Smooth muscle cell (in vitro differentiated cells): ENCODE measurements around the gene TENM3. TPM values are rescaled to one million over a fixed set of nuclear protein-coding genes. Genes with fewer than 3 reads are reported as not detected.

ENCODE experiments used
- DNase-seq: peaks from one replicate; lab custom pipeline; 2025; ENCODE audit not compliant: unreplicated experiment; lab: John Stamatoyannopoulos, UW
- H2AFZ ChIP-seq: fragments of 200-600 bp; sonication (generic); 2 replicates; pipeline ENCODE4 v1.6.0; 2016; ENCODE audit warnings: antibody characterized with exemption, low read depth, mild to moderate bottlenecking
- H3F3A ChIP-seq: fragments of 200-600 bp; sonication (generic); 2 replicates; pipeline ENCODE4 v1.6.0; 2017; ENCODE audit warnings: antibody characterized with exemption, low read depth
- H3K27ac ChIP-seq: fragments of 200-600 bp; sonication (generic); 2 replicates; pipeline ENCODE4 v1.5.1; 2016; ENCODE audit warnings: low read depth, mild to moderate bottlenecking
- H3K27me3 ChIP-seq: fragments of 200-600 bp; sonication (generic); 2 replicates; pipeline ENCODE4 v1.6.1; 2016; ENCODE audit warnings: low read depth, mild to moderate bottlenecking
- H3K36me3 ChIP-seq: fragments of 200-600 bp; sonication (generic); 2 replicates; pipeline ENCODE4 v1.5.1; 2016; ENCODE audit warnings: low read depth
- H3K4me1 ChIP-seq: fragments of 200-600 bp; sonication (generic); 2 replicates; pipeline ENCODE4 v1.5.1; 2016; ENCODE audit warnings: low read depth
- H3K4me2 ChIP-seq: fragments of 200-600 bp; sonication (generic); 2 replicates; pipeline ENCODE4 v1.6.0; 2016; ENCODE audit warnings: mild to moderate bottlenecking
- H3K4me3 ChIP-seq: fragments of 200-600 bp; sonication (generic); 2 replicates; pipeline ENCODE4 v1.5.1; 2016; ENCODE audit warnings: mild to moderate bottlenecking
- H3K79me2 ChIP-seq: fragments of 200-600 bp; sonication (generic); 2 replicates; pipeline ENCODE4 v1.6.0; 2016; ENCODE audit warnings: low read depth, mild to moderate bottlenecking
- H3K9ac ChIP-seq: fragments of 200-600 bp; sonication (generic); 2 replicates; pipeline ENCODE4 v1.6.0; 2016; ENCODE audit warnings: low read depth
- H3K9me3 ChIP-seq: fragments of 200-600 bp; sonication (generic); replicated peaks from 2 replicates; pipeline ENCODE4 v1.5.1; 2016; ENCODE audit warnings: low read depth
- H4K20me1 ChIP-seq: fragments of 200-600 bp; sonication (generic); 2 replicates; pipeline ENCODE4 v1.6.0; 2016; ENCODE audit warnings: low read depth
- CTCF ChIP-seq: fragments of 200-600 bp; sonication (generic); IDR thresholded peaks from 2 replicates; pipeline ENCODE4 v1.5.1; 2017; ENCODE audit warnings: borderline replicate concordance, mild to moderate bottlenecking, antibody characterized with exemption; ENCODE audit not compliant: insufficient read depth, poor library complexity, severe bottlenecking
- WGBS: methylation state at CpG from one replicate; pipeline ENCODE4 v1.1.7; 2016; ENCODE audit warnings: low lambda C conversion rate; 5-methylcytosine and 5-hydroxymethylcytosine counted together
- polyA plus RNA-seq: library from polyadenylated mRNA; unstranded; fragments of >200 nt; fragmentation: Nextera tagmentation; extraction: Ambion mirVana; gene quantifications from 2 replicates; pipeline ENCODE4 v1.2.1, GENCODE V29; 2016
- total RNA-seq: library from RNA; depleted of rRNA; stranded (reverse); fragments of >200 nt; gene quantifications from 2 replicates; pipeline ENCODE4 v1.2.3, GENCODE V29; 2014

Gene TENM3
- total and polyA plus RNA-seq, 2 experiments from 2014 or later: 46.9 to 295 TPM

DNA sequence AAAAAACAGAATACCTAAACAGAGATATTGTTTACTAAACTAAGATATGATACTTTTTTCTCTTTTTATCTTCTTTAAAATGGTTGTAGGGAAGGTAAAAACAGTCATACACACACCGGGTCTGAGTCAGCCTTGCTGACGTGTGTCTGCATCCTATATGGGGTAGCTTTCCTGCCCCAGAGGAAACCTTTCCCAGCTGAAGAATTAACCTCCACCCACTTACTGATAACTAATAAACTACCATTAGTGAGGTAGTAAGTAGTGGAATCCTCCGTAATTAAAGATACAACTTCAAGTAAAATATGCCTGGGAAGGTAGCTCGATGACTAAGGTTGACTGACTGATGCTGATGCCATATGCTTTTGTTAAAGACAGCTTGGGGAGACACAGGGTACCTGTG lies 361.8 kb downstream of the TENM3 start:
- Histone ChIP-seq H3K79me2 (no peaks in the 10 kb centered on the region), H3K4me3 (no peak overlapping the region), H3K27ac (peak overlapping the region; percentile 87), H3K9ac (peak overlapping the region; percentile 17), H3K4me2 (peak overlapping the region; percentile 11), H2AFZ (no peak overlapping the region), H3K9me3 (no peaks in the 10 kb centered on the region), H3K4me1 (peaks cover 4% of the 10 kb centered on the region), H3K27me3 (no peaks in the 10 kb centered on the region), H3F3A (no peaks in the 10 kb centered on the region), H3K36me3 (no peaks in the 10 kb centered on the region), H4K20me1 (peaks cover 18% of the 10 kb centered on the region)
- DNase-seq: no peak
- TF ChIP-seq CTCF: no peak
- WGBS: 47% methylated on average over 4 of the region's 4 CpGs

DNA sequence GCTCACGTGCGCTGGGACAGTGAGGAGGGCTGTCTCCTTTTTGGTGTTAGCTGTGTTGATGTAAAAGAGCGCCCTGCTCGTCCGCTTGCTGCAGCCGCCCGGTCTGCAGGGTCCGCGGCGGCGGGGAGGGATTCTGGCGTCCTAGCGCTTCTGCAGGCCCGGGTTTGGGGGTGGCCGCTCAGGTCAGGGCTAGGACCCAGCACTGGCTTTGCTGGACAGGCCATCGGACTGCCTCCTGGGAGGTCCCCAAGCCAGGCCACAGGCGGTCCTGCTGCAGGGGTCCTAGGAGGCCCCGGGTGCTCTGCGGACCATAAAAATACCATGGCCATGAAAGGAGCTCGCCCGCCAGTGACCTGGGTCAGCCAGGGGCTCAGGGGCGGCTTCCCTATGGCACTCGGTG lies 365.3 kb downstream of the TENM3 start:
- Histone ChIP-seq H3K79me2 (peaks cover 12% of the 10 kb centered on the region), H2AFZ (no peak overlapping the region), H3K27me3 (no peaks in the 10 kb centered on the region), H3F3A (no peaks in the 10 kb centered on the region), H4K20me1 (peaks cover 14% of the 10 kb centered on the region), H3K9me3 (no peaks in the 10 kb centered on the region), H3K9ac (no peak overlapping the region), H3K4me1 (peaks cover 4% of the 10 kb centered on the region), H3K4me3 (no peak overlapping the region), H3K27ac (no peak overlapping the region), H3K36me3 (no peaks in the 10 kb centered on the region), H3K4me2 (no peak overlapping the region)
- 98% methylated on average over 23 of the region's 23 CpGs for WGBS
- no peak for DNase-seq
- no peak for TF ChIP-seq CTCF

DNA sequence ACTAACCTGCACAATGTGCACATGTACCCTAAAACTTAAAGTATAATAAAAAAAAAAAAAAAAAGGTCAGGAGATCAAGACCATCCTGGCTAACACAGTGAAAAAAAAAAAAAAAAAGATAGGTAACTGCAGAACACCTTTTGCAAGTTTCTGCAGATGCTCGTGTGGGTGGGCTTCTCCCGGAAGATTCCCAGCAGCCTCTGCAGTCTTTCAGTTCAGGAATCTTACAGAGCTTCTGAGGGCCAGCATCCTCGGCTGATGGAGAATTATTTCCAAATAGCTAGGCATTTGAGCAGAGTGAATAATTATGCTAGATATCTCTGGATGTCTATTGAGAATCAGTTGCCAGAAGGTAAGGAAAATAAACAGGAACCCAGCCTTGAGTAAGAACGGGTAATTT lies 373.3 kb downstream of the TENM3 start:
- Histone ChIP-seq H4K20me1 (peaks cover 24% of the 10 kb centered on the region), H3K9ac (no peak overlapping the region), H3K4me1 (no peaks in the 10 kb centered on the region), H3K79me2 (peaks cover 30% of the 10 kb centered on the region), H3K4me3 (no peak overlapping the region), H3K9me3 (no peaks in the 10 kb centered on the region), H3K27ac (no peak overlapping the region), H2AFZ (no peak overlapping the region), H3F3A (no peaks in the 10 kb centered on the region), H3K27me3 (no peaks in the 10 kb centered on the region), H3K36me3 (no peaks in the 10 kb centered on the region), H3K4me2 (no peak overlapping the region)
- WGBS: 97% methylated on average over 4 of the region's 4 CpGs
- no peak for TF ChIP-seq CTCF
- DNase-seq: no peak

DNA sequence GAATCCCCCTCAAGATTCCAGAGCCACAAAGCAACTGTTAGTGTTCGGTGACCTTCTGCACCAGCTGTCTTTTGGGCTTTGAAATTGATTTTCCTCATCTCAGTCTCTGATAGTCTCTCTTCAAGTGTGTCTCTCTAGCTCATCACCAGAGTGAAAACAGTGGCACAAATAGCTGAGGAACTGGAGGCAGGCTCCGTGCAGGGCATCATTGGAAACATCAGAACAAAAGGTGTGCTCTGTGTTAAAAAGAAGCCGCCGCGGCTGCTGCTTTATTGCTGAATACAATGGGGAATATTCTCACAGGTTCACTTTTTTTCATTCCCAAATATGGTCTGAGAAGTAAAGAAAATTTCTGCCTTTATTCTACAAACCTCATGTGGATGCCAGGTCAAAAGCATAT lies 376.5 kb downstream of the TENM3 start:
- WGBS: 90% methylated on average over 5 of the region's 5 CpGs
- H3K27me3 ChIP-seq: no peaks in the 10 kb centered on the region
- no peaks in the 10 kb centered on the region for H3K36me3 ChIP-seq
- H3K27ac ChIP-seq: no peak overlapping the region
- no peak overlapping the region for H3K4me3 ChIP-seq
- no peaks in the 10 kb centered on the region for H3K4me1 ChIP-seq
- no peak overlapping the region for H3K4me2 ChIP-seq
- peaks cover 15% of the 10 kb centered on the region for H4K20me1 ChIP-seq
- H3K9ac ChIP-seq: no peak overlapping the region
- H2AFZ ChIP-seq: no peak overlapping the region
- DNase-seq: no peak
- peaks cover 20% of the 10 kb centered on the region for H3K79me2 ChIP-seq
- no peaks in the 10 kb centered on the region for H3K9me3 ChIP-seq
- no peaks in the 10 kb centered on the region for H3F3A ChIP-seq
- TF ChIP-seq CTCF: no peak
